K562 (cell line): ENCODE measurements around the gene COL9A3. TPM values are rescaled to one million over a fixed set of nuclear protein-coding genes. Genes with fewer than 3 reads are reported as not detected.

Experiments
- ATAC-seq: fragments of 200-7000 bp; cut with Tn5 transposase; 3 replicates; pipeline ENCODE4 v1.9.1; 2020; ENCODE audit warnings: moderate library complexity
- BruUV-seq: library from RNA; stranded (reverse); fragments of 400-500 nt; replicated peaks from 2 replicates; lab custom pipeline; 2021; lab: Mats Ljungman, UMichigan
- CTCF ChIA-PET: fragments of 300-600 bp; formaldehyde crosslinking; extraction: SDS; loops from one replicate; lab custom pipeline; 2021; ENCODE audit warnings: low intra/inter-chr PET ratio; lab: Yijun Ruan, JAX
- POLR2A ChIA-PET: fragments of 300-600, 350-650 bp; sonication (Branson Sonifier 250); formaldehyde crosslinking; extraction: SDS; loops from one replicate; lab custom pipeline; 2021; ENCODE audit warnings: antibody characterized with exemption, inconsistent platforms; lab: Yijun Ruan, JAX
- DNase-seq, 4 experiments: peaks; one replicate each; pipeline versions ENCODE4 v3.0.0 to v3.0.0-alpha.2; 2011 to 2018; ENCODE audit warnings: low spot score in 3 of 4, mixed read lengths in 3 of 4; ENCODE audit errors: extremely low read depth in 1 of 4
- FAIRE-seq: peaks from 2 replicates; lab custom pipeline; 2011; peaks lifted over from hg19 to GRCh38; lab: Jason Lieb, UNC
- H2AFZ ChIP-seq: 2 replicates; pipeline ENCODE4 v1.6.0; 2011; ENCODE audit warnings: low read depth, low read length, control low read depth, inconsistent platforms
- H3K27ac ChIP-seq: fragments of 200-600 bp; 3 replicates; pipeline ENCODE4 v1.8.0; 2011; ENCODE audit warnings: low read depth, mild to moderate bottlenecking, control low read depth, inconsistent platforms, low read length, moderate library complexity, mixed read lengths; ENCODE audit errors: extremely low read depth
- H3K27me3 ChIP-seq, 2 experiments: fragments of 300-600 bp in 1 of 2; 2 replicates in 1 of 2; 3 replicates in 1 of 2; pipeline versions ENCODE4 v1.6.0 to v1.8.0; 2011; ENCODE audit warnings: inconsistent platforms in 2 of 2, low read length in 2 of 2, mild to moderate bottlenecking in 1 of 2, mixed read lengths in 1 of 2, moderate library complexity in 1 of 2; ENCODE audit not compliant: control insufficient read depth in 2 of 2, insufficient read depth in 2 of 2
- H3K36me3 ChIP-seq: fragments of 300-600 bp; 3 replicates; pipeline ENCODE4 v1.8.0; 2011; ENCODE audit warnings: mild to moderate bottlenecking, low read length, inconsistent platforms; ENCODE audit not compliant: control insufficient read depth, insufficient read depth
- H3K4me1 ChIP-seq, 2 experiments: fragments of 200-600 bp in 1 of 2; replicated peaks in 1 of 2; 2 replicates in 1 of 2; 3 replicates in 1 of 2; pipeline versions ENCODE4 v1.5.1 to v1.8.0; 2011; ENCODE audit warnings: inconsistent platforms in 2 of 2, low read length in 2 of 2, mild to moderate bottlenecking in 1 of 2, mixed read lengths in 1 of 2, moderate library complexity in 1 of 2; ENCODE audit not compliant: control insufficient read depth in 2 of 2, insufficient read depth in 2 of 2
- H3K4me2 ChIP-seq: 2 replicates; pipeline ENCODE4 v1.6.1; 2011; ENCODE audit warnings: low read length, control low read depth, inconsistent platforms, mixed read lengths; ENCODE audit not compliant: insufficient read depth
- H3K4me3 ChIP-seq: fragments of 200-600 bp; sonication (generic), shearing (Covaris generic); 2 replicates; pipeline ENCODE4 v1.5.1; 2016; ENCODE audit warnings: control low read depth, inconsistent platforms
- H3K79me2 ChIP-seq: fragments of 200-600 bp; 3 replicates; pipeline ENCODE4 v1.8.0; 2011; ENCODE audit warnings: low read length, inconsistent platforms; ENCODE audit not compliant: control insufficient read depth, insufficient read depth
- H3K9ac ChIP-seq, 2 experiments: 2 replicates each; pipeline versions ENCODE4 v1.6.0 to v1.6.1; 2011; ENCODE audit warnings: low read depth in 2 of 2, low read length in 2 of 2, control low read depth in 1 of 2, inconsistent platforms in 1 of 2, mild to moderate bottlenecking in 1 of 2, mixed read lengths in 1 of 2; ENCODE audit not compliant: insufficient read depth in 1 of 2
- H3K9me1 ChIP-seq: one replicate; pipeline ENCODE4 v1.6.0; 2011; ENCODE audit warnings: inconsistent platforms, mild to moderate bottlenecking, low read length, moderate library complexity; ENCODE audit not compliant: control insufficient read depth, insufficient read depth
- H3K9me3 ChIP-seq: replicated peaks from 2 replicates; pipeline ENCODE4 v1.5.1; 2011; ENCODE audit warnings: low read depth, low read length, inconsistent platforms; ENCODE audit not compliant: control insufficient read depth, insufficient read depth
- H4K20me1 ChIP-seq: replicated peaks from 2 replicates; pipeline ENCODE4 v1.6.1; 2011; ENCODE audit warnings: low read length, inconsistent platforms, mixed read lengths; ENCODE audit not compliant: control insufficient read depth, insufficient read depth
- KAT7 ChIP-seq: sonication (generic); formaldehyde crosslinking; IDR thresholded peaks from 2 replicates; pipeline ENCODE4 v1.8.0; 2022; ENCODE audit warnings: missing genetic modification reagents, mild to moderate bottlenecking, borderline replicate concordance
- MCM5 ChIP-seq: fragments of 450-650 bp; IDR thresholded peaks from 2 replicates; pipeline ENCODE4 v1.6.1; 2016; ENCODE audit warnings: low read depth
- SMARCB1 ChIP-seq: IDR thresholded peaks from 2 replicates; pipeline ENCODE4 v1.6.1; 2011; ENCODE audit warnings: improper control_type of control experiment, low read depth; ENCODE audit not compliant: insufficient read length
- SOX6 ChIP-seq: fragments of 450-650 bp; IDR thresholded peaks from 2 replicates; pipeline ENCODE4 v1.6.1; 2014; ENCODE audit warnings: mild to moderate bottlenecking
- SPI1 ChIP-seq: IDR thresholded peaks from 2 replicates; pipeline ENCODE4 v1.6.1; 2011; ENCODE audit warnings: low read depth, low read length, control low read depth, borderline replicate concordance
- ZFPM2 ChIP-seq: fragments of 250-450 bp; sonication (Bioruptor Pico); IDR thresholded peaks from 2 replicates; pipeline ENCODE4 v1.5.1; 2022; ENCODE audit warnings: mild to moderate bottlenecking
- ZFX ChIP-seq: sonication (generic); formaldehyde crosslinking; IDR thresholded peaks from 2 replicates; pipeline ENCODE4 v1.8.0; 2022; ENCODE audit warnings: mild to moderate bottlenecking, missing genetic modification reagents, moderate library complexity
- WGBS: fragments of 100-300 bp; shearing (Covaris generic); methylation state at CpG from one replicate; pipeline ENCODE4 v1.1.6; 2016; ENCODE audit warnings: low coverage, mixed read lengths; ENCODE audit not compliant: insufficient coverage; ENCODE audit errors: missing lambda C conversion rate; 5-methylcytosine and 5-hydroxymethylcytosine counted together
- in situ Hi-C: fragments of 300-500 bp; cut with MboI; formaldehyde crosslinking; loops from 4 replicates; pipeline ENCODE4 v1.15.0; 2018; ENCODE audit warnings: inconsistent platforms, mixed read lengths
- intact Hi-C: fragments of 100-400 bp; cut with micrococcal nuclease; formaldehyde crosslinking; loops from 2 replicates; pipeline ENCODE4 v1.14.2; 2022
- polyA plus RNA-seq, 8 experiments: library from polyadenylated mRNA; depleted of rRNA in 4 of 8; stranded (reverse) in 5 of 8; unstranded in 3 of 8; fragments of >200 nt; fragmentation: Nextera tagmentation in 2 of 8; fragmentation: Illumina TruSeq in 1 of 8; extraction: Ambion mirVana in 2 of 8; extraction: Trizol in 1 of 8; gene quantifications; 2 replicates each; pipeline versions ENCODE4 v1.2.1 to v1.2.3, GENCODE V29; 2011 to 2014; ENCODE audit warnings: inconsistent platforms in 1 of 8, missing spikeins in 1 of 8
- total RNA-seq, 7 experiments: library from RNA; depleted of rRNA in 6 of 7; stranded (reverse); fragments of >200 nt in 6 of 7; fragmentation: Illumina TruSeq in 2 of 7; extraction: Trizol in 2 of 7; gene quantifications; 2 replicates each; pipeline versions ENCODE4 v1.2.1 to v1.2.3, GENCODE V29; 2011 to 2021; ENCODE audit warnings: low replicate concordance in 1 of 7
- TF ChIP-seq, protein P1 (sequence below): IDR thresholded peaks from 2 replicates; pipeline ENCODE4 v1.6.1; 2011; ENCODE audit warnings: borderline replicate concordance, low read depth, mild to moderate bottlenecking, moderate library complexity, low read length; ENCODE audit not compliant: insufficient read depth, poor library complexity, severe bottlenecking
- TF ChIP-seq, protein P2 (sequence below), 3 experiments: fragments of 200-800 bp in 1 of 3; sonication (Bioruptor generic) in 1 of 3; sonication (generic) in 1 of 3; formaldehyde crosslinking in 1 of 3; IDR thresholded peaks; 2 replicates each; pipeline versions ENCODE4 v1.6.1 to v1.8.0; 2016 to 2022; ENCODE audit warnings: mild to moderate bottlenecking in 2 of 3, missing compliant biosample characterization in 2 of 3, missing genetic modification characterization in 2 of 3, missing genetic modification reagents in 1 of 3
- TF ChIP-seq, protein P3 (sequence below): fragments of 450-650 bp; IDR thresholded peaks from 2 replicates; pipeline ENCODE4 v1.7.1; 2018; ENCODE audit warnings: mild to moderate bottlenecking, low read depth; ENCODE audit not compliant: partially characterized antibody
- TF ChIP-seq, protein P4 (sequence below): fragments of 200-800 bp; sonication (Bioruptor generic); IDR thresholded peaks from 2 replicates; pipeline ENCODE4 v1.6.1; 2017; ENCODE audit warnings: missing genetic modification characterization, missing compliant biosample characterization

Gene COL9A3
- total and polyA plus RNA-seq, 9 of the 15 experiments (the other 6 are each of a cell fraction or from before 2014, with no cell fraction given): 0.14 to 3.6 (median 0.88) TPM; not detected in 1

DNA sequence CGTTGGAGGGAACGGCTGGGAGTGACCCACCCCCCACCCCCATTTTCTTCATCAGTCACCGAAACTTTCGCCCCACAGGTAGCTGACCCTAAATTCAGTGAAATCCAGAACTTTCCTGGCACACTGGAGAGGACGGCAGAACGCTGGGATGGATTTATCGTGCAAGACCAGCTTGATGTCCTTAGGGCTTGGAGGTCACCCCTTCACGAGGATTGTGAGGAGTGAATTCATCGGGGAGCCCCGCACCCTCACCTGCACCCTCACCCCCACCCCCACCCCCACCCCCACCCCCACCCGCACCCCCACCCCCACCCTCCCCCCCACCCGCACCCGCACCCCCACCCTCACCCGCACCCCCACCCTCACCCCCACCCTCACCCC, 58.1 kb downstream of the COL9A3 start:
- Histone ChIP-seq H3K4me1 (peaks cover 24 to 56% of the 10 kb centered on the region in 2 experiments), H3K9ac (peak overlapping the region in 1 of 2 experiments; percentile 76; a peak in 3 of 4 replicates), H2AFZ (peak overlapping the region; percentile 78), H3K9me3 (no peaks in the 10 kb centered on the region), H3K9me1 (no peaks in the 10 kb centered on the region), H4K20me1 (no peaks in the 10 kb centered on the region), H3K27ac (peak overlapping the region; percentile 98), H3K27me3 (no peaks in the 10 kb centered on the region), H3K79me2 (no peaks in the 10 kb centered on the region), H3K4me2 (peak overlapping the region; percentile 70), H3K4me3 (no peak overlapping the region), H3K36me3 (peaks cover 5% of the 10 kb centered on the region; the same call in 1 of the 3 replicates)
- 16% methylated on average over 7 of the region's 14 CpGs for WGBS
- DNase-seq (peak in 2 of 4 experiments; percentile 37 to 40), FAIRE-seq (peak; percentile 23), ATAC-seq (no peak)
- intact Hi-C loops (loop anchor here (10.0 kb wide), 1 partner anchor 50 kb away; no protein-coding TSS in a partner anchor), in situ Hi-C loops (no loop called here)
- POLR2A ChIA-PET: interaction anchor here (0.6 to 3.0 kb wide), 15 partner anchors 9 to 511 kb away, joined by 3 to 16 read pairs (median 4); partner anchors contain the start of genes GID8 and TCFL5
- BruUV-seq: no TSS peak
- CTCF ChIA-PET: interaction anchor here (1.2 kb wide), 1 partner anchor 133 kb away, joined by 3 read pairs; no protein-coding TSS in a partner anchor
- TF ChIP-seq SOX6: no peak
- TF ChIP-seq ZFX (CRISPR knock-in tag): no peak
- TF ChIP-seq ZFPM2 (CRISPR knock-in tag): no peak
- TF ChIP-seq KAT7 (CRISPR knock-in tag): no peak
- no peak for TF ChIP-seq SPI1
- no peak for TF ChIP-seq SMARCB1
- TF ChIP-seq MCM5: no peak
- TF ChIP-seq, protein P1, sequence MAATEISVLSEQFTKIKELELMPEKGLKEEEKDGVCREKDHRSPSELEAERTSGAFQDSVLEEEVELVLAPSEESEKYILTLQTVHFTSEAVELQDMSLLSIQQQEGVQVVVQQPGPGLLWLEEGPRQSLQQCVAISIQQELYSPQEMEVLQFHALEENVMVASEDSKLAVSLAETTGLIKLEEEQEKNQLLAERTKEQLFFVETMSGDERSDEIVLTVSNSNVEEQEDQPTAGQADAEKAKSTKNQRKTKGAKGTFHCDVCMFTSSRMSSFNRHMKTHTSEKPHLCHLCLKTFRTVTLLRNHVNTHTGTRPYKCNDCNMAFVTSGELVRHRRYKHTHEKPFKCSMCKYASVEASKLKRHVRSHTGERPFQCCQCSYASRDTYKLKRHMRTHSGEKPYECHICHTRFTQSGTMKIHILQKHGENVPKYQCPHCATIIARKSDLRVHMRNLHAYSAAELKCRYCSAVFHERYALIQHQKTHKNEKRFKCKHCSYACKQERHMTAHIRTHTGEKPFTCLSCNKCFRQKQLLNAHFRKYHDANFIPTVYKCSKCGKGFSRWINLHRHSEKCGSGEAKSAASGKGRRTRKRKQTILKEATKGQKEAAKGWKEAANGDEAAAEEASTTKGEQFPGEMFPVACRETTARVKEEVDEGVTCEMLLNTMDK: no peak
- TF ChIP-seq, protein P2, sequence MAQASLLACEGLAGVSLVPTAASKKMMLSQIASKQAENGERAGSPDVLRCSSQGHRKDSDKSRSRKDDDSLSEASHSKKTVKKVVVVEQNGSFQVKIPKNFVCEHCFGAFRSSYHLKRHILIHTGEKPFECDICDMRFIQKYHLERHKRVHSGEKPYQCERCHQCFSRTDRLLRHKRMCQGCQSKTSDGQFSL (CRISPR knock-in tag; IDR thresholded peaks at IDR 0.05): no peak
- TF ChIP-seq, protein P2 (tag; IDR thresholded peaks at IDR 0.05): peak in 1 of 2 experiments; percentile 83; a peak in 1 of 4 replicates
- TF ChIP-seq, protein P3, sequence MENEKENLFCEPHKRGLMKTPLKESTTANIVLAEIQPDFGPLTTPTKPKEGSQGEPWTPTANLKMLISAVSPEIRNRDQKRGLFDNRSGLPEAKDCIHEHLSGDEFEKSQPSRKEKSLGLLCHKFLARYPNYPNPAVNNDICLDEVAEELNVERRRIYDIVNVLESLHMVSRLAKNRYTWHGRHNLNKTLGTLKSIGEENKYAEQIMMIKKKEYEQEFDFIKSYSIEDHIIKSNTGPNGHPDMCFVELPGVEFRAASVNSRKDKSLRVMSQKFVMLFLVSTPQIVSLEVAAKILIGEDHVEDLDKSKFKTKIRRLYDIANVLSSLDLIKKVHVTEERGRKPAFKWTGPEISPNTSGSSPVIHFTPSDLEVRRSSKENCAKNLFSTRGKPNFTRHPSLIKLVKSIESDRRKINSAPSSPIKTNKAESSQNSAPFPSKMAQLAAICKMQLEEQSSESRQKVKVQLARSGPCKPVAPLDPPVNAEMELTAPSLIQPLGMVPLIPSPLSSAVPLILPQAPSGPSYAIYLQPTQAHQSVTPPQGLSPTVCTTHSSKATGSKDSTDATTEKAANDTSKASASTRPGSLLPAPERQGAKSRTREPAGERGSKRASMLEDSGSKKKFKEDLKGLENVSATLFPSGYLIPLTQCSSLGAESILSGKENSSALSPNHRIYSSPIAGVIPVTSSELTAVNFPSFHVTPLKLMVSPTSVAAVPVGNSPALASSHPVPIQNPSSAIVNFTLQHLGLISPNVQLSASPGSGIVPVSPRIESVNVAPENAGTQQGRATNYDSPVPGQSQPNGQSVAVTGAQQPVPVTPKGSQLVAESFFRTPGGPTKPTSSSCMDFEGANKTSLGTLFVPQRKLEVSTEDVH: no peak
- TF ChIP-seq, protein P4, sequence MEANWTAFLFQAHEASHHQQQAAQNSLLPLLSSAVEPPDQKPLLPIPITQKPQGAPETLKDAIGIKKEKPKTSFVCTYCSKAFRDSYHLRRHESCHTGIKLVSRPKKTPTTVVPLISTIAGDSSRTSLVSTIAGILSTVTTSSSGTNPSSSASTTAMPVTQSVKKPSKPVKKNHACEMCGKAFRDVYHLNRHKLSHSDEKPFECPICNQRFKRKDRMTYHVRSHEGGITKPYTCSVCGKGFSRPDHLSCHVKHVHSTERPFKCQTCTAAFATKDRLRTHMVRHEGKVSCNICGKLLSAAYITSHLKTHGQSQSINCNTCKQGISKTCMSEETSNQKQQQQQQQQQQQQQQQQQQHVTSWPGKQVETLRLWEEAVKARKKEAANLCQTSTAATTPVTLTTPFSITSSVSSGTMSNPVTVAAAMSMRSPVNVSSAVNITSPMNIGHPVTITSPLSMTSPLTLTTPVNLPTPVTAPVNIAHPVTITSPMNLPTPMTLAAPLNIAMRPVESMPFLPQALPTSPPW (CRISPR knock-in tag): peak; percentile 18; the same call in 1 of the 2 replicates
